HepG2 (cell line): Measurements from ENCODE around the gene C20orf96. TPM values are rescaled to one million over a fixed set of nuclear protein-coding genes. Genes with fewer than 3 reads are reported as not detected.

Experiments used
- AGO1 ChIP-seq: fragments of 200-400 bp; formaldehyde crosslinking; IDR thresholded peaks from 2 replicates; pipeline ENCODE4 v1.6.1; 2017; ENCODE audit warnings: mild to moderate bottlenecking, low read depth, low read length, moderate library complexity; ENCODE audit not compliant: poor library complexity, severe bottlenecking
- ARHGAP35 ChIP-seq: sonication (generic); formaldehyde crosslinking; IDR thresholded peaks from 2 replicates; pipeline ENCODE4 v1.9.0; 2022; ENCODE audit warnings: mild to moderate bottlenecking, inconsistent platforms, moderate library complexity, missing genetic modification reagents, borderline replicate concordance
- ARID3A ChIP-seq: IDR thresholded peaks from 2 replicates; pipeline ENCODE4 v1.6.1; 2012; ENCODE audit warnings: low read depth, low read length, improper control_type of control experiment
- BATF2 ChIP-seq: sonication (generic); formaldehyde crosslinking; IDR thresholded peaks from 2 replicates; pipeline ENCODE4 v1.8.0; 2022; ENCODE audit warnings: mild to moderate bottlenecking, missing genetic modification reagents, moderate library complexity
- CC2D1A ChIP-seq: sonication (generic); formaldehyde crosslinking; IDR thresholded peaks from 2 replicates; pipeline ENCODE4 v1.8.1; 2023; ENCODE audit warnings: mild to moderate bottlenecking, missing genetic modification reagents
- HNF1A ChIP-seq, 2 experiments: sonication (generic) in 1 of 2; formaldehyde crosslinking in 1 of 2; IDR thresholded peaks; 2 replicates each; pipeline versions ENCODE4 v1.4.0 to v1.6.1; 2016 to 2020; ENCODE audit warnings: borderline replicate concordance in 1 of 2, low read depth in 1 of 2, mild to moderate bottlenecking in 1 of 2, missing genetic modification reagents in 1 of 2
- MLLT10 ChIP-seq: sonication (generic); formaldehyde crosslinking; IDR thresholded peaks from 2 replicates; pipeline ENCODE4 v1.4.0; 2020; ENCODE audit warnings: missing genetic modification reagents
- MYNN ChIP-seq: sonication (generic); formaldehyde crosslinking; IDR thresholded peaks from 2 replicates; pipeline ENCODE4 v1.4.0; 2020; ENCODE audit warnings: mild to moderate bottlenecking, low read depth, missing genetic modification reagents
- SIX4 ChIP-seq: sonication (generic); formaldehyde crosslinking; IDR thresholded peaks from 2 replicates; pipeline ENCODE4 v1.4.0; 2020; ENCODE audit warnings: missing genetic modification reagents
- ZBTB21 ChIP-seq: sonication (generic); formaldehyde crosslinking; IDR thresholded peaks from 2 replicates; pipeline ENCODE4 v1.4.0; 2020; ENCODE audit warnings: missing genetic modification reagents
- ZNF318 ChIP-seq: sonication (generic); formaldehyde crosslinking; IDR thresholded peaks from 2 replicates; pipeline ENCODE4 v1.4.0; 2020; ENCODE audit warnings: mild to moderate bottlenecking, missing genetic modification reagents
- ZNF607 ChIP-seq: sonication (generic); formaldehyde crosslinking; IDR thresholded peaks from 2 replicates; pipeline ENCODE4 v1.5.1; 2020; ENCODE audit warnings: missing genetic modification reagents, mild to moderate bottlenecking, borderline replicate concordance
- polyA plus RNA-seq, 8 experiments: library from polyadenylated mRNA; depleted of rRNA in 3 of 8; stranded (reverse) in 7 of 8; unstranded in 1 of 8; fragments of >200 nt; fragmentation: Illumina TruSeq in 4 of 8; extraction: Trizol in 4 of 8; gene quantifications; 2 replicates each; pipeline versions ENCODE4 v1.2.1 to v1.2.3, GENCODE V29; 2011 to 2016; ENCODE audit warnings: low read depth in 4 of 8, missing spikeins in 1 of 8, mixed read lengths in 1 of 8; ENCODE audit not compliant: insufficient read depth in 1 of 8
- total RNA-seq, 5 experiments: library from RNA; depleted of rRNA; stranded (reverse); fragments of >200 nt; fragmentation: Illumina TruSeq; extraction: Trizol; gene quantifications; 2 replicates each; pipeline ENCODE4 v1.2.3, GENCODE V29; 2016; ENCODE audit warnings: low read depth in 1 of 5

Gene C20orf96
- total and polyA plus RNA-seq, 2 of the 13 experiments (the other 11 are each of a cell fraction or from before 2014, with no cell fraction given): 3.8 to 20.6 TPM

GRCh38 chr20:290084-290831 is at the start of gene C20orf96 (continued):
- TF ChIP-seq ARHGAP35 (CRISPR knock-in tag) (peak; percentile 12; the same call in 1 of the 2 replicates), BATF2 (CRISPR knock-in tag) (0 out of 2 replicates have a peak, but pooled peaks have one; percentile 39), CC2D1A (CRISPR knock-in tag) (no peak), MLLT10 (CRISPR knock-in tag) (no peak), ZNF318 (peak; percentile 64), SIX4 (CRISPR knock-in tag) (no peak; the same call in 1 of the 2 replicates), HNF1A (IDR thresholded peaks at IDR 0.05; ENCODE audit: low read depth) (no peak), HNF1A (CRISPR knock-in tag; IDR thresholded peaks at IDR 0.05; ENCODE audit: borderline replicate concordance) (no peak; the same call in 1 of the 2 replicates), ZNF607 (CRISPR knock-in tag) (no peak), AGO1 (no peak), MYNN (CRISPR knock-in tag) (no peak), ARID3A (no peak), ZBTB21 (CRISPR knock-in tag) (0 out of 2 replicates have a peak, but pooled peaks have one; percentile 46)
